Astrocyte (in vitro differentiated cells and primary cell): ENCODE data around the gene RAPGEF5. TPM values are rescaled to one million over a fixed set of nuclear protein-coding genes. Genes with fewer than 3 reads are reported as not detected.

ENCODE experiments used
- DNase-seq: peaks from one replicate; pipeline ENCODE4 v3.0.0-alpha.2; 2010; ENCODE audit warnings: low read depth
- FAIRE-seq: peaks from 2 replicates; lab custom pipeline; 2011; peaks lifted over from hg19 to GRCh38; lab: Jason Lieb, UNC
- H2AFZ ChIP-seq: 2 replicates; pipeline ENCODE4 v1.6.0; 2012; ENCODE audit warnings: low read depth, low read length, inconsistent platforms
- H3K27ac ChIP-seq: 2 replicates; pipeline ENCODE4 v1.5.1; 2011; ENCODE audit warnings: low read depth, low read length, inconsistent platforms
- H3K27me3 ChIP-seq: 2 replicates; pipeline ENCODE4 v1.6.0; 2011; ENCODE audit warnings: low read length, inconsistent platforms; ENCODE audit not compliant: insufficient read depth
- H3K36me3 ChIP-seq: 2 replicates; pipeline ENCODE4 v1.5.1; 2011; ENCODE audit warnings: low read length, inconsistent platforms; ENCODE audit not compliant: insufficient read depth
- H3K4me1 ChIP-seq: 2 replicates; pipeline ENCODE4 v1.5.1; 2011; ENCODE audit warnings: low read length, inconsistent platforms; ENCODE audit not compliant: insufficient read depth
- H3K4me2 ChIP-seq: 2 replicates; pipeline ENCODE4 v1.6.0; 2012; ENCODE audit warnings: low read length, inconsistent platforms
- H3K4me3 ChIP-seq: 2 replicates; pipeline ENCODE4 v1.5.1; 2011; ENCODE audit warnings: low read depth, mild to moderate bottlenecking, low read length, inconsistent platforms; ENCODE audit not compliant: insufficient read depth
- H3K79me2 ChIP-seq: 2 replicates; pipeline ENCODE4 v1.6.0; 2012; ENCODE audit warnings: mild to moderate bottlenecking, low read length, inconsistent platforms; ENCODE audit not compliant: insufficient read depth
- H3K9ac ChIP-seq: 2 replicates; pipeline ENCODE4 v1.6.0; 2012; ENCODE audit warnings: mild to moderate bottlenecking, low read length, inconsistent platforms
- H3K9me3 ChIP-seq: 2 replicates; pipeline ENCODE4 v1.5.1; 2012; ENCODE audit warnings: low read depth, mild to moderate bottlenecking, low read length, inconsistent platforms; ENCODE audit not compliant: insufficient read depth
- H4K20me1 ChIP-seq: 2 replicates; pipeline ENCODE4 v1.6.0; 2012; ENCODE audit warnings: low read length, inconsistent platforms; ENCODE audit not compliant: insufficient read depth
- H3K27ac Mint-ChIP-seq: one replicate; pipeline ENCODE4 v1.8.0; 2021; ENCODE audit warnings: mild to moderate bottlenecking, mixed read lengths; ENCODE audit not compliant: unreplicated experiment
- H3K27me3 Mint-ChIP-seq: one replicate; pipeline ENCODE4 v1.8.0; 2021; ENCODE audit warnings: low read depth, mixed read lengths; ENCODE audit not compliant: unreplicated experiment
- H3K36me3 Mint-ChIP-seq: one replicate; pipeline ENCODE4 v1.8.0; 2021; ENCODE audit warnings: low read depth, mixed read lengths; ENCODE audit not compliant: unreplicated experiment
- H3K4me1 Mint-ChIP-seq: one replicate; pipeline ENCODE4 v1.8.0; 2021; ENCODE audit warnings: low read depth, mixed read lengths; ENCODE audit not compliant: unreplicated experiment
- H3K4me3 Mint-ChIP-seq: one replicate; pipeline ENCODE4 v1.8.0; 2021; ENCODE audit warnings: mild to moderate bottlenecking, moderate library complexity, mixed read lengths; ENCODE audit not compliant: unreplicated experiment
- H3K9me3 Mint-ChIP-seq: one replicate; pipeline ENCODE4 v1.8.0; 2021; ENCODE audit warnings: mild to moderate bottlenecking, mixed read lengths; ENCODE audit not compliant: unreplicated experiment
- CTCF ChIP-seq: IDR thresholded peaks from 2 replicates; pipeline ENCODE4 v1.5.1; 2011; ENCODE audit warnings: low read depth, mild to moderate bottlenecking, inconsistent platforms, low read length, moderate library complexity; ENCODE audit not compliant: insufficient read depth
- EZH2 ChIP-seq: IDR thresholded peaks from 2 replicates; pipeline ENCODE4 v1.6.1; 2012; ENCODE audit warnings: mild to moderate bottlenecking, low read length, inconsistent platforms; ENCODE audit not compliant: insufficient read depth
- total RNA-seq: library from RNA; stranded (reverse); gene quantifications from 2 replicates; pipeline ENCODE4 v1.2.1, GENCODE V29; 2021

The RAPGEF5 gene
- total RNA-seq, 1 donor from 2014 or later: 1.0 TPM

- Histone ChIP-seq H2AFZ (no peak overlapping the region), H3K4me1 (no peaks in the 10 kb centered on the region), H3K79me2 (no peaks in the 10 kb centered on the region), H3K9me3 (no peaks in the 10 kb centered on the region), H4K20me1 (no peaks in the 10 kb centered on the region), H3K4me3 (no peak overlapping the region), H3K27ac (no peak overlapping the region), H3K9ac (no peak overlapping the region), H3K27me3 (no peaks in the 10 kb centered on the region), H3K4me2 (no peak overlapping the region), H3K36me3 (no peaks in the 10 kb centered on the region)
- TF ChIP-seq EZH2 (no peak), CTCF (no peak)
- DNase-seq (no peak), FAIRE-seq (no peak)
- no peaks in the 10 kb centered on the region for H3K27me3 Mint-ChIP-seq
- H3K27ac Mint-ChIP-seq: no peak overlapping the region
- H3K9me3 Mint-ChIP-seq: peaks cover 4% of the 10 kb centered on the region
- H3K4me1 Mint-ChIP-seq: no peaks in the 10 kb centered on the region
- no peak overlapping the region for H3K4me3 Mint-ChIP-seq
- H3K36me3 Mint-ChIP-seq: no peaks in the 10 kb centered on the region
Observed at GRCh38 chr7:22219036-22219435, 137.9 kb downstream of the RAPGEF5 start.

- no peaks in the 10 kb centered on the region for H3K4me1 Mint-ChIP-seq
- no peak for TF ChIP-seq CTCF
- TF ChIP-seq EZH2: no peak
- Histone ChIP-seq H3K4me2 (no peak overlapping the region), H3K4me3 (no peak overlapping the region), H3K27ac (no peak overlapping the region), H3K4me1 (no peaks in the 10 kb centered on the region), H3K36me3 (no peaks in the 10 kb centered on the region), H3K9ac (no peak overlapping the region), H3K9me3 (no peaks in the 10 kb centered on the region), H3K27me3 (no peaks in the 10 kb centered on the region), H2AFZ (no peak overlapping the region), H4K20me1 (no peaks in the 10 kb centered on the region), H3K79me2 (no peaks in the 10 kb centered on the region)
- peaks cover 1% of the 10 kb centered on the region for H3K27me3 Mint-ChIP-seq
- peaks cover 2% of the 10 kb centered on the region for H3K9me3 Mint-ChIP-seq
- no peaks in the 10 kb centered on the region for H3K36me3 Mint-ChIP-seq
- no peak overlapping the region for H3K4me3 Mint-ChIP-seq
- no peak for FAIRE-seq
- no peak overlapping the region for H3K27ac Mint-ChIP-seq
- DNase-seq: no peak
Observed at GRCh38 chr7:22216832-22217475, 140.0 kb downstream of the RAPGEF5 start.

GRCh38 chr7:22216309-22216708 is 140.6 kb downstream of the RAPGEF5 start:
- TF ChIP-seq EZH2: no peak
- no peak for TF ChIP-seq CTCF
- H3K27me3 ChIP-seq: no peaks in the 10 kb centered on the region
- Mint-ChIP-seq H3K9me3 (no peaks in the 10 kb centered on the region), H3K4me1 (no peaks in the 10 kb centered on the region), H3K4me3 (no peak overlapping the region), H3K27me3 (peaks cover 1% of the 10 kb centered on the region), H3K36me3 (no peaks in the 10 kb centered on the region), H3K27ac (no peak overlapping the region)
- no peak for DNase-seq
- H4K20me1 ChIP-seq: no peaks in the 10 kb centered on the region
- H3K9ac ChIP-seq: no peak overlapping the region
- no peaks in the 10 kb centered on the region for H3K36me3 ChIP-seq
- FAIRE-seq: no peak
- no peak overlapping the region for H3K4me3 ChIP-seq
- H3K9me3 ChIP-seq: no peaks in the 10 kb centered on the region
- no peak overlapping the region for H2AFZ ChIP-seq
- H3K79me2 ChIP-seq: no peaks in the 10 kb centered on the region
- H3K4me2 ChIP-seq: no peak overlapping the region
- H3K4me1 ChIP-seq: no peaks in the 10 kb centered on the region
- no peak overlapping the region for H3K27ac ChIP-seq
